Measurements from ENCODE around the gene SLC4A3. TPM values are rescaled to one million over a fixed set of nuclear protein-coding genes. Genes with fewer than 3 reads are reported as not detected.

Gene SLC4A3
- under 0.01 TPM for total RNA-seq

GRCh38 chr2:219627103-219628100 lies at the start of gene SLC4A3:
TSS of gene SLC4A3 (plus strand) at chr2:219627630. CDS start at chr2:219627993, 363 bp downstream.
- DNase-seq (ENCODE audit: low read depth in 2 of 3, low spot score in 2 of 3) = peak in 1 of 3 donors; percentile 16

- DNase-seq (ENCODE audit: low read depth in 2 of 3, low spot score in 2 of 3) = no peak
These were observed 48.4 kb upstream of the SLC4A3 start for GRCh38 chr2:219578811-219579613.

DNA sequence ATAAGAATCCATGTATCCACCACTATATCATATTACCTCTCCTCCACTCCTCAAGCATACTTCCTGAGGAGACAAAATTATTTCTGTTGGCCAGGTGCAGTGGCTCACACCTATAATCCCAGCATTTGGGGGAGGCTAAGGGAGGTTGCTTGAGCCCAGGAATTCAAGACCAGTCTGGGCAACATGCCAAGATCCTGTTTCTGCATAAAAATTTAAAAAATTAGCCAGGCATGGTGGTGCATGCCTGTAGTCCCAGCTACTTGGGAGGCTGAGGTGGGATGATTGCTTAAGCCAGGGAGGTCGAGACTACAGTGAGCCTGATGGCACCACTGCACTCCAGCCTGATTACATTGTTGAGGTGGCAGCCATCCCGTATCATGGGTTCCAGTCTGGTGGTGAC lies 46.1 kb upstream of the SLC4A3 start:
- no peak for DNase-seq (ENCODE audit: low read depth in 2 of 3, low spot score in 2 of 3)

DNA sequence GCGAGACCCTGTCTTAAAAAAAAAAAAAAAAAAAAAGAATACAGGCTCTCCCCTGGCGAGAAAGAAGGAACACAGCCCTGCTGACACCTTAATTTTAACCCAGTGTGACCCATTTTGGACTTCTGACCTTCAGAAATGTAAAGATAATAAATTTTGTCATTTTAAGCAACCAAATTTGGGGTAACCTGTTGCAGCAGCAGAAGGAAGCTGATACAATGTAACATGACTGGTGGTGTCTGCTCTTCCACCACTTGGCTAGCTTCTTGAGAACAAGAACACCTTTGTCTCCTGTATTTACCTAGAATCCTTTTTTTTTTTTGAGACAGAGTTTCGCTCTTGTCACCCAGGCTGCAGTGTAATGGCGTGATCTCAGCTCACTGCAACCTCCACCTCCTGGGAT lies 36.3 kb upstream of the SLC4A3 start:
- no peak for DNase-seq (ENCODE audit: low read depth in 2 of 3, low spot score in 2 of 3)

GRCh38 chr2:219592736-219593135 lies 34.7 kb upstream of the SLC4A3 start:
- no peak for DNase-seq (ENCODE audit: low read depth in 2 of 3, low spot score in 2 of 3)

- DNase-seq (ENCODE audit: low read depth in 2 of 3, low spot score in 2 of 3) = no peak
These were observed 34.3 kb upstream of the SLC4A3 start for GRCh38 chr2:219593154-219593553.

DNA sequence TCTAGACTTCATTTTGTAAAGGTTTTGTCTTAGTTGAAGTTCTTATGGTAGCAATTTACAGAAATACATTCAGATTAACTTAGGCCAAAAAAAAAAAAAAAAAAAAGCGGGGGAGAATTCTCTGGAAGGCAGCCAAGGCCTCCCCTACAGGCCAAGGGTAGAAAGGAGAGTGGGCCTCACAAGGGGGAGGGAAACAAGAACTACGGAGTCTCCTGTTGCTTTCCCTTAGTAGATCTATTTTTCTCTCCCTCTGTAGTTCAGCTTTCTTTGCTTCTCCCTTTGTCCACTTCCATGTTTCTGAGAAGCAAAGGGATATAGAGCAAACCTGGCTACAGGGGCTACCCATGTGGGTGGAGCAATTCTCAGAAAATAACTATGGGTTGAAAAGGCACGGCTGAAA lies 32.2 kb upstream of the SLC4A3 start:
- DNase-seq (ENCODE audit: low read depth in 2 of 3, low spot score in 2 of 3) = peak in 1 of 3 donors; percentile 74

DNA sequence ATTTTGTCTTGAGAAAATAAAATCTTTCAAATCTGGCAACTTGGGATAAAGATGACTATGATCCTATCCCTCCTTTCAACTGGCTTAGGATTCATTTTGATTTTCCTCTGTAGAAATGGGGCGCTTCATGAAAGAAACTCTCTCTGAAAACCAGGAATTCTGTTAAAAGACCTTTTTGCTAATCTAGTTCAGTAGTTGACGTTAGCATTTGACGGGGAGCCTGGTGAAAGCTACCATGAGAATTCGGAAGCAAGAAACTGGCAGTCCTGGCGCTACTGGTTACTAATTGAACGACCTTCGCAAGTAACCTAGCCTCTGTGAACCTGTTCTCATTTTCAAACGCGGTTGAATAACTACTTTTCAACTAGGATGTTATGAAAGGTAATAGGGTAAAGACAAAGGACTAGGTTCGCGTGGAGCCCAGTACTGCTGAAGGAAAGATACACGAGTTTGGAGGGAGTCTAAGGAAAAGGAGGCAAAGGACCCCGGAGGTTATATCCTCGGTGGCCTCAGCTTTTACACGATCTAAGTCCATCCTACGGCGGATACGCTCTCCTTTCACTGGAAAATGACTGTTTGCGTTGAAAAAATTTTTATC lies 30.4 kb upstream of the SLC4A3 start:
- DNase-seq (ENCODE audit: low read depth in 2 of 3, low spot score in 2 of 3) = no peak

GRCh38 chr2:219597552-219598307 lies 29.7 kb upstream of the SLC4A3 start, which contains the start of gene STK11IP:
TSS of gene STK11IP (plus strand) at chr2:219597857. CDS start at chr2:219598120, 263 bp downstream.
- peak; percentile 75 to 96 (median 94) for DNase-seq (ENCODE audit: low read depth in 2 of 3, low spot score in 2 of 3)

GRCh38 chr2:219598308-219599078 lies 28.9 kb upstream of the SLC4A3 start:
- DNase-seq (ENCODE audit: low read depth in 2 of 3, low spot score in 2 of 3) = no peak

DNA sequence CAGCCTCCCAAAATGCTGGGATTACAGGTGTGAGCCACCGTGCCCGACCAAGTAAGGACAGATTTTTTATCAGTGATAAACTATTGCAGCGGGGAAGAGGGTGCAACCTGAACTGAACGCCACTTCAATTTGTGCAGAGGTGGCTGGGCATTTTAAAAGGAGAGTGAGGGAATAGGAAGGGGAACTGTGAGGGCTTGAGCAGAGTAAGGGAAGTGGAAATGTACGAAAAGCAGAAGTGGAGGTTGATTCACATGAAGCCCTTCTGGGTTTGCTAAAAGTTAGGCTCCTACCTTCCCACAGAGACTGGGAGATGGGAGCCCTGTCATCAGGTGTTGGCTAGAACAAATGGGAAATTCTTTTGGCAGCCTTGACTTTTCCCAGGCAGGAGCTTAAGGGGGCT lies 23.7 kb upstream of the SLC4A3 start:
- DNase-seq (ENCODE audit: low read depth in 2 of 3, low spot score in 2 of 3) = peak in 2 of 3 donors; percentile 39 to 52

DNA sequence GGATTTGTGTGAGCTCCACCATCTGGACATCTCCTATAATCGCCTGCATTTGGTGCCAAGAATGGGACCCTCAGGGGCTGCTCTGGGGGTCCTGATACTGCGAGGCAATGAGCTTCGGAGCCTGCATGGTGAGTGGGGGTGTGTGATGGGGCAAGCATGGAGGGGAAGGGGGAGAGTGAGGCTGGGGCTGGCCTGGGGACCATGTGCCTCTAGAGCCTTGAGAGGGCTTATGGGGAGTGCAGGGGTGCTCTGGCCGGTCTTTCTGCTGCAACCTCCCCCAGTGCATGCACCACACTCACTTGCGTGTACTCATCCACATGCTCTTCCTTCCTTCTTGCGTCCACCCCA lies 21.8 kb upstream of the SLC4A3 start:
- DNase-seq (ENCODE audit: low read depth in 2 of 3, low spot score in 2 of 3) = no peak

- DNase-seq (ENCODE audit: low read depth in 2 of 3, low spot score in 2 of 3) = no peak
These were observed 19.5 kb upstream of the SLC4A3 start for GRCh38 chr2:219607931-219608330.

DNA sequence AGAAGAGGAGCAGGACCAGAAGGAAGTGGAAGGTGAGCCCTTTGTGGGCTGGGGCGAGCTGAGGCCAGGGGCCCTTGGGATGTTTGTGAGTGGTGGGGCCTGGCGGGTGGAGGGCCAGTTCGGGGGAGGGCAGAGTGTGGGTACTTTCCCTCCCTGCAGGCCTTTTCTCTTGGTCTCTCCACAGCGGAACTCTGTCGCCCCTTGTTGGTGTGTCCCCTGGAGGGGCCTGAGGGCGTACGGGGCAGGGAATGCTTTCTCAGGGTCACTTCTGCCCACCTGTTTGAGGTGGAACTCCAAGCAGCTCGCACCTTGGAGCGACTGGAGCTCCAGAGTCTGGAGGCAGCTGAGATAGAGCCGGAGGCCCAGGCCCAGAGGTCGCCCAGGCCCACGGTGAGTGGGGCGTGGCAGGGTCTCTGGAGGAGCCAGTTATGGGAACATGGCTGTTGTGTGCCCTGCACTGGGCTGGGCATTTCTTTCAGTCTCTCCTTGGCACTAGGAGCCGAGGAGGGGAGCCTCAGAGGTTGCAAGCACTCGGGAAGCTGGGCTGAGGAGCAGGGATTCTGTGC lies 18.9 kb upstream of the SLC4A3 start:
- DNase-seq (ENCODE audit: low read depth in 2 of 3, low spot score in 2 of 3) = no peak

- no peak for DNase-seq (ENCODE audit: low read depth in 2 of 3, low spot score in 2 of 3)
These were observed 18.2 kb upstream of the SLC4A3 start for GRCh38 chr2:219609149-219609750.

DNA sequence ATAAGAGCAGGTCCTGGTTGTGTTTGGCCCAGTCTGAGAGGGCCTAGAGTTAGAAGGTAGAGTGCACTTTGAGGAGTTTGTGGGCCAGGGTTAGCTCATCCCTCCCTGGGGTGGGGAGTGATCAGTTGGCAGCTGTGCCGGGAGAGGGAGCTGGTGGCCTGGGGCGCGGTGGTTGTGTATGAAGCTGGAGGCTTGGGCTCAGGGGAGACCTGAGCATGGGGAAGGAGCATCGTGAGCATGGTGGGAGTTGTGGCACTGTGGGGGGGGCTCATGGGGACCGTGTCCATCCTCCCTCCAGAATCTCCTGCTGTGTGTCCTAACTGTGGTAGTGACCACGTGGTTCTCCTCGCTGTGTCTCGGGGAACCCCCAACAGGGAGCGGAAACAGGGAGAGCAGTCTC lies 16.1 kb upstream of the SLC4A3 start:
- no peak for DNase-seq (ENCODE audit: low read depth in 2 of 3, low spot score in 2 of 3)

- DNase-seq (ENCODE audit: low read depth in 2 of 3, low spot score in 2 of 3) = no peak
These were observed 15.4 kb upstream of the SLC4A3 start for GRCh38 chr2:219611866-219612576.
